Hepatocyte (in vitro differentiated cells): ENCODE measurements around the gene SEC14L2.

ENCODE experiments used
- EZH2 ChIP-seq: fragments of 200-600 bp; sonication (generic); IDR thresholded peaks from 2 replicates; pipeline ENCODE4 v1.6.1; 2016; ENCODE audit warnings: antibody characterized with exemption, mild to moderate bottlenecking, borderline replicate concordance
- EZH2phosphoT487 ChIP-seq: fragments of 200-600 bp; sonication (generic); IDR thresholded peaks from one replicate; pipeline ENCODE4 v1.6.1; 2018; ENCODE audit warnings: antibody characterized with exemption, mild to moderate bottlenecking, low read depth, moderate library complexity; ENCODE audit not compliant: unreplicated experiment, severe bottlenecking
- TF ChIP-seq, protein P1 (sequence below): fragments of 200-600 bp; sonication (generic); IDR thresholded peaks from 2 replicates; pipeline ENCODE4 v1.5.1; 2016; ENCODE audit warnings: antibody characterized with exemption, mild to moderate bottlenecking; ENCODE audit not compliant: poor library complexity

DNA sequence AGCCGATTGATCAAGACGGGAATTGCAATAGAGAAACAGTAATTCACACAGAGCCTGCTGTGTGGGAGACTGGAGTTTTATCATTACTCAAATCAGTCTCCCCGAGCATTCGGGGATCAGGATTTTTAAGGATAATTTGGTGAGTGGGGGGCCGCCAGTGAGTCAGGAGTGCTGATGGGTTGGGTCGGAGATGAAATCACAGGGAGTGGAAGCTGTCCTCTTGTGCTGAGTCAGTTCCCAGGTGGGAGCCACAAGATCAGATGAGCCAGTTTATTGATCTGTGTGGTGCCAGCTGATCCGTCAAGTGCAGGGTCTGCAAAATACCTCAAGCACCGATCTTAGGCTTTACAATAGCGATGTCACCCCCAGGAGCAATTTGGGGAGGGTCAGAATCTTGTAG lies 44.3 kb downstream of the SEC14L2 start:
- TF ChIP-seq, protein P1, sequence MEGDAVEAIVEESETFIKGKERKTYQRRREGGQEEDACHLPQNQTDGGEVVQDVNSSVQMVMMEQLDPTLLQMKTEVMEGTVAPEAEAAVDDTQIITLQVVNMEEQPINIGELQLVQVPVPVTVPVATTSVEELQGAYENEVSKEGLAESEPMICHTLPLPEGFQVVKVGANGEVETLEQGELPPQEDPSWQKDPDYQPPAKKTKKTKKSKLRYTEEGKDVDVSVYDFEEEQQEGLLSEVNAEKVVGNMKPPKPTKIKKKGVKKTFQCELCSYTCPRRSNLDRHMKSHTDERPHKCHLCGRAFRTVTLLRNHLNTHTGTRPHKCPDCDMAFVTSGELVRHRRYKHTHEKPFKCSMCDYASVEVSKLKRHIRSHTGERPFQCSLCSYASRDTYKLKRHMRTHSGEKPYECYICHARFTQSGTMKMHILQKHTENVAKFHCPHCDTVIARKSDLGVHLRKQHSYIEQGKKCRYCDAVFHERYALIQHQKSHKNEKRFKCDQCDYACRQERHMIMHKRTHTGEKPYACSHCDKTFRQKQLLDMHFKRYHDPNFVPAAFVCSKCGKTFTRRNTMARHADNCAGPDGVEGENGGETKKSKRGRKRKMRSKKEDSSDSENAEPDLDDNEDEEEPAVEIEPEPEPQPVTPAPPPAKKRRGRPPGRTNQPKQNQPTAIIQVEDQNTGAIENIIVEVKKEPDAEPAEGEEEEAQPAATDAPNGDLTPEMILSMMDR = no peak
- TF ChIP-seq EZH2phosphoT487 (no peak), EZH2 (no peak)
